K562 (cell line): ENCODE measurements around the gene BSDC1. TPM values are rescaled to one million over a fixed set of nuclear protein-coding genes. Genes with fewer than 3 reads are reported as not detected.

Source experiments
- ATAC-seq: fragments of 200-7000 bp; cut with Tn5 transposase; 3 replicates; pipeline ENCODE4 v1.9.1; 2020; ENCODE audit warnings: moderate library complexity
- BruUV-seq: library from RNA; stranded (reverse); fragments of 400-500 nt; replicated peaks from 2 replicates; lab custom pipeline; 2021; lab: Mats Ljungman, UMichigan
- CTCF ChIA-PET: fragments of 300-600 bp; formaldehyde crosslinking; extraction: SDS; loops from one replicate; lab custom pipeline; 2021; ENCODE audit warnings: low intra/inter-chr PET ratio; lab: Yijun Ruan, JAX
- POLR2A ChIA-PET: fragments of 300-600, 350-650 bp; sonication (Branson Sonifier 250); formaldehyde crosslinking; extraction: SDS; loops from one replicate; lab custom pipeline; 2021; ENCODE audit warnings: antibody characterized with exemption, inconsistent platforms; lab: Yijun Ruan, JAX
- DNase-seq, 4 experiments: peaks; one replicate each; pipeline versions ENCODE4 v3.0.0 to v3.0.0-alpha.2; 2011 to 2018; ENCODE audit warnings: low spot score in 3 of 4, mixed read lengths in 3 of 4; ENCODE audit errors: extremely low read depth in 1 of 4
- FAIRE-seq: peaks from 2 replicates; lab custom pipeline; 2011; peaks lifted over from hg19 to GRCh38; lab: Jason Lieb, UNC
- H2AFZ ChIP-seq: 2 replicates; pipeline ENCODE4 v1.6.0; 2011; ENCODE audit warnings: low read depth, low read length, control low read depth, inconsistent platforms
- H3K27ac ChIP-seq: fragments of 200-600 bp; 3 replicates; pipeline ENCODE4 v1.8.0; 2011; ENCODE audit warnings: low read depth, mild to moderate bottlenecking, control low read depth, inconsistent platforms, low read length, moderate library complexity, mixed read lengths; ENCODE audit errors: extremely low read depth
- H3K27me3 ChIP-seq, 2 experiments: fragments of 300-600 bp in 1 of 2; 2 replicates in 1 of 2; 3 replicates in 1 of 2; pipeline versions ENCODE4 v1.6.0 to v1.8.0; 2011; ENCODE audit warnings: inconsistent platforms in 2 of 2, low read length in 2 of 2, mild to moderate bottlenecking in 1 of 2, mixed read lengths in 1 of 2, moderate library complexity in 1 of 2; ENCODE audit not compliant: control insufficient read depth in 2 of 2, insufficient read depth in 2 of 2
- H3K36me3 ChIP-seq: fragments of 300-600 bp; 3 replicates; pipeline ENCODE4 v1.8.0; 2011; ENCODE audit warnings: mild to moderate bottlenecking, low read length, inconsistent platforms; ENCODE audit not compliant: control insufficient read depth, insufficient read depth
- H3K4me1 ChIP-seq, 2 experiments: fragments of 200-600 bp in 1 of 2; replicated peaks in 1 of 2; 2 replicates in 1 of 2; 3 replicates in 1 of 2; pipeline versions ENCODE4 v1.5.1 to v1.8.0; 2011; ENCODE audit warnings: inconsistent platforms in 2 of 2, low read length in 2 of 2, mild to moderate bottlenecking in 1 of 2, mixed read lengths in 1 of 2, moderate library complexity in 1 of 2; ENCODE audit not compliant: control insufficient read depth in 2 of 2, insufficient read depth in 2 of 2
- H3K4me2 ChIP-seq: 2 replicates; pipeline ENCODE4 v1.6.1; 2011; ENCODE audit warnings: low read length, control low read depth, inconsistent platforms, mixed read lengths; ENCODE audit not compliant: insufficient read depth
- H3K4me3 ChIP-seq: fragments of 200-600 bp; sonication (generic), shearing (Covaris generic); 2 replicates; pipeline ENCODE4 v1.5.1; 2016; ENCODE audit warnings: control low read depth, inconsistent platforms
- H3K79me2 ChIP-seq: fragments of 200-600 bp; 3 replicates; pipeline ENCODE4 v1.8.0; 2011; ENCODE audit warnings: low read length, inconsistent platforms; ENCODE audit not compliant: control insufficient read depth, insufficient read depth
- H3K9ac ChIP-seq, 2 experiments: 2 replicates each; pipeline versions ENCODE4 v1.6.0 to v1.6.1; 2011; ENCODE audit warnings: low read depth in 2 of 2, low read length in 2 of 2, control low read depth in 1 of 2, inconsistent platforms in 1 of 2, mild to moderate bottlenecking in 1 of 2, mixed read lengths in 1 of 2; ENCODE audit not compliant: insufficient read depth in 1 of 2
- H3K9me1 ChIP-seq: one replicate; pipeline ENCODE4 v1.6.0; 2011; ENCODE audit warnings: inconsistent platforms, mild to moderate bottlenecking, low read length, moderate library complexity; ENCODE audit not compliant: control insufficient read depth, insufficient read depth
- H3K9me3 ChIP-seq: replicated peaks from 2 replicates; pipeline ENCODE4 v1.5.1; 2011; ENCODE audit warnings: low read depth, low read length, inconsistent platforms; ENCODE audit not compliant: control insufficient read depth, insufficient read depth
- H4K20me1 ChIP-seq: replicated peaks from 2 replicates; pipeline ENCODE4 v1.6.1; 2011; ENCODE audit warnings: low read length, inconsistent platforms, mixed read lengths; ENCODE audit not compliant: control insufficient read depth, insufficient read depth
- CTCF ChIP-seq, 3 experiments: IDR thresholded peaks in 2 of 3; conservative IDR thresholded peaks in 1 of 3; 2 replicates each; pipeline ENCODE4 v1.5.1; 2011 to 2012; ENCODE audit warnings: low read length in 3 of 3, mild to moderate bottlenecking in 3 of 3, control low read depth in 2 of 3, improper control_type of control experiment in 1 of 3, inconsistent platforms in 1 of 3, low read depth in 1 of 3, mixed read lengths in 1 of 3, moderate library complexity in 1 of 3; ENCODE audit not compliant: insufficient read depth in 2 of 3
- GABPB2 ChIP-seq: fragments of 250-450 bp; sonication (Bioruptor Pico); conservative IDR thresholded peaks from 2 replicates; pipeline ENCODE4 v1.5.1; 2021; ENCODE audit warnings: mild to moderate bottlenecking
- NCOR1 ChIP-seq: fragments of 450-650 bp; IDR thresholded peaks from 2 replicates; pipeline ENCODE4 v1.6.1; 2016; ENCODE audit warnings: mild to moderate bottlenecking, moderate library complexity
- POLR2A ChIP-seq: fragments of 450-650 bp; conservative IDR thresholded peaks from 2 replicates; pipeline ENCODE4 v1.6.1; 2016
- POLR2AphosphoS5 ChIP-seq: IDR thresholded peaks from 2 replicates; pipeline ENCODE4 v1.6.1; 2011; ENCODE audit warnings: mild to moderate bottlenecking, low read depth, low read length, moderate library complexity; ENCODE audit not compliant: control insufficient read depth, insufficient read depth
- POLR2B ChIP-seq: fragments of 450-650 bp; IDR thresholded peaks from 2 replicates; pipeline ENCODE4 v1.6.1; 2018; ENCODE audit warnings: low read depth; ENCODE audit not compliant: partially characterized antibody
- RAD21 ChIP-seq, 2 experiments: fragments of 250-450 bp in 1 of 2; fragments of 450-650 bp in 1 of 2; sonication (Bioruptor Pico) in 1 of 2; formaldehyde crosslinking in 1 of 2; IDR thresholded peaks in 1 of 2; conservative IDR thresholded peaks in 1 of 2; 2 replicates each; pipeline versions ENCODE4 v1.4.0 to v1.8.0; 2020 to 2022; ENCODE audit warnings: mild to moderate bottlenecking in 2 of 2, moderate library complexity in 1 of 2
- SAFB ChIP-seq: fragments of 200-400 bp; formaldehyde crosslinking; IDR thresholded peaks from 2 replicates; pipeline ENCODE4 v1.6.1; 2017; ENCODE audit warnings: low read depth, low read length, borderline replicate concordance
- SIN3A ChIP-seq, 2 experiments: fragments of 150-350 bp in 1 of 2; IDR thresholded peaks; 2 replicates each; pipeline ENCODE4 v1.6.1; 2011 to 2016; ENCODE audit warnings: borderline replicate concordance in 2 of 2, low read depth in 2 of 2, low read length in 2 of 2, mild to moderate bottlenecking in 2 of 2, moderate library complexity in 2 of 2; ENCODE audit not compliant: control insufficient read depth in 1 of 2
- SP2 ChIP-seq: IDR thresholded peaks from 2 replicates; pipeline ENCODE4 v1.6.1; 2011; ENCODE audit warnings: mild to moderate bottlenecking, low read depth, low read length, moderate library complexity; ENCODE audit not compliant: poor library complexity, severe bottlenecking; ENCODE audit errors: extremely low read depth
- ZNF444 ChIP-seq: fragments of 250-450 bp; sonication (Bioruptor Pico); IDR thresholded peaks from 2 replicates; pipeline ENCODE4 v1.4.0; 2020; ENCODE audit warnings: mild to moderate bottlenecking, moderate library complexity
- WGBS: fragments of 100-300 bp; shearing (Covaris generic); methylation state at CpG from one replicate; pipeline ENCODE4 v1.1.6; 2016; ENCODE audit warnings: low coverage, mixed read lengths; ENCODE audit not compliant: insufficient coverage; ENCODE audit errors: missing lambda C conversion rate; 5-methylcytosine and 5-hydroxymethylcytosine counted together
- in situ Hi-C: fragments of 300-500 bp; cut with MboI; formaldehyde crosslinking; loops from 4 replicates; pipeline ENCODE4 v1.15.0; 2018; ENCODE audit warnings: inconsistent platforms, mixed read lengths
- intact Hi-C: fragments of 100-400 bp; cut with micrococcal nuclease; formaldehyde crosslinking; loops from 2 replicates; pipeline ENCODE4 v1.14.2; 2022
- polyA plus RNA-seq, 8 experiments: library from polyadenylated mRNA; depleted of rRNA in 4 of 8; stranded (reverse) in 5 of 8; unstranded in 3 of 8; fragments of >200 nt; fragmentation: Nextera tagmentation in 2 of 8; fragmentation: Illumina TruSeq in 1 of 8; extraction: Ambion mirVana in 2 of 8; extraction: Trizol in 1 of 8; gene quantifications; 2 replicates each; pipeline versions ENCODE4 v1.2.1 to v1.2.3, GENCODE V29; 2011 to 2014; ENCODE audit warnings: inconsistent platforms in 1 of 8, missing spikeins in 1 of 8
- total RNA-seq, 7 experiments: library from RNA; depleted of rRNA in 6 of 7; stranded (reverse); fragments of >200 nt in 6 of 7; fragmentation: Illumina TruSeq in 2 of 7; extraction: Trizol in 2 of 7; gene quantifications; 2 replicates each; pipeline versions ENCODE4 v1.2.1 to v1.2.3, GENCODE V29; 2011 to 2021; ENCODE audit warnings: low replicate concordance in 1 of 7
- TF ChIP-seq, protein P1 (sequence below): sonication (generic); IDR thresholded peaks from 2 replicates; pipeline ENCODE4 v1.6.1; 2016
- TF ChIP-seq, protein P2 (sequence below): IDR thresholded peaks from 2 replicates; pipeline ENCODE4 v1.6.1; 2011; ENCODE audit warnings: borderline replicate concordance, low read depth, mild to moderate bottlenecking, moderate library complexity, low read length; ENCODE audit not compliant: insufficient read depth, poor library complexity, severe bottlenecking

BSDC1 gene
- total and polyA plus RNA-seq, 9 of the 15 experiments (the other 6 are each of a cell fraction or from before 2014, with no cell fraction given): 10.2 to 96.8 (median 73.1) TPM

GRCh38 chr1:32372149-32372756 is 22.0 kb downstream of the BSDC1 start:
- Histone ChIP-seq H2AFZ (no peak overlapping the region), H3K9ac (no peak overlapping the region), H3K4me1 (no peaks in the 10 kb centered on the region), H3K36me3 (peaks cover 88% of the 10 kb centered on the region), H3K27ac (no peak overlapping the region; the same call in 2 of the 3 replicates), H3K4me3 (no peak overlapping the region), H3K9me1 (no peaks in the 10 kb centered on the region), H3K27me3 (no peaks in the 10 kb centered on the region), H3K4me2 (no peak overlapping the region), H3K79me2 (no peaks in the 10 kb centered on the region), H3K9me3 (no peaks in the 10 kb centered on the region), H4K20me1 (0 out of 2 replicates have a peak, but pooled peaks cover 5% of the 10 kb centered on the region)
- ChIA-PET POLR2A (interaction anchor here (0.6 to 2.3 kb wide), 10 partner anchors 9 to 152 kb away, joined by 3 to 10 read pairs (median 4); partner anchors contain the start of gene BSDC1), CTCF (no interaction called here)
- BruUV-seq: no TSS peak
- DNase-seq (peak in 1 of 4 experiments; percentile 15), FAIRE-seq (no peak), ATAC-seq (peak; percentile 43)
- intact Hi-C loops (no loop called here), in situ Hi-C loops (no loop called here)
- 96% methylated on average over 5 of the region's 5 CpGs for WGBS
- TF ChIP-seq NCOR1: no peak
- peak in 2 of 3 experiments; percentile 24 to 37; a peak in 3 of 6 replicates for TF ChIP-seq CTCF (IDR thresholded peaks at IDR 0.05 in 2 of 3, conservative IDR thresholded peaks at IDR 0.05 in 1 of 3; ENCODE audit: insufficient read depth in 2 of 3, low read depth in 1 of 3, low read length in 3 of 3)
- peak in 1 of 2 experiments; percentile 30; a peak in 2 of 4 replicates for TF ChIP-seq RAD21 (CRISPR knock-in tag; conservative IDR thresholded peaks at IDR 0.05 in 1 of 2, IDR thresholded peaks at IDR 0.05 in 1 of 2)
- TF ChIP-seq, protein P1, sequence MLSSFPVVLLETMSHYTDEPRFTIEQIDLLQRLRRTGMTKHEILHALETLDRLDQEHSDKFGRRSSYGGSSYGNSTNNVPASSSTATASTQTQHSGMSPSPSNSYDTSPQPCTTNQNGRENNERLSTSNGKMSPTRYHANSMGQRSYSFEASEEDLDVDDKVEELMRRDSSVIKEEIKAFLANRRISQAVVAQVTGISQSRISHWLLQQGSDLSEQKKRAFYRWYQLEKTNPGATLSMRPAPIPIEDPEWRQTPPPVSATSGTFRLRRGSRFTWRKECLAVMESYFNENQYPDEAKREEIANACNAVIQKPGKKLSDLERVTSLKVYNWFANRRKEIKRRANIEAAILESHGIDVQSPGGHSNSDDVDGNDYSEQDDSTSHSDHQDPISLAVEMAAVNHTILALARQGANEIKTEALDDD: no peak
- no peak for TF ChIP-seq SAFB
- no peak for TF ChIP-seq SP2
- no peak for TF ChIP-seq SIN3A (IDR thresholded peaks at IDR 0.05; ENCODE audit: borderline replicate concordance in 2 of 2, control insufficient read depth in 1 of 2, low read depth in 2 of 2, low read length in 2 of 2)
- TF ChIP-seq, protein P2, sequence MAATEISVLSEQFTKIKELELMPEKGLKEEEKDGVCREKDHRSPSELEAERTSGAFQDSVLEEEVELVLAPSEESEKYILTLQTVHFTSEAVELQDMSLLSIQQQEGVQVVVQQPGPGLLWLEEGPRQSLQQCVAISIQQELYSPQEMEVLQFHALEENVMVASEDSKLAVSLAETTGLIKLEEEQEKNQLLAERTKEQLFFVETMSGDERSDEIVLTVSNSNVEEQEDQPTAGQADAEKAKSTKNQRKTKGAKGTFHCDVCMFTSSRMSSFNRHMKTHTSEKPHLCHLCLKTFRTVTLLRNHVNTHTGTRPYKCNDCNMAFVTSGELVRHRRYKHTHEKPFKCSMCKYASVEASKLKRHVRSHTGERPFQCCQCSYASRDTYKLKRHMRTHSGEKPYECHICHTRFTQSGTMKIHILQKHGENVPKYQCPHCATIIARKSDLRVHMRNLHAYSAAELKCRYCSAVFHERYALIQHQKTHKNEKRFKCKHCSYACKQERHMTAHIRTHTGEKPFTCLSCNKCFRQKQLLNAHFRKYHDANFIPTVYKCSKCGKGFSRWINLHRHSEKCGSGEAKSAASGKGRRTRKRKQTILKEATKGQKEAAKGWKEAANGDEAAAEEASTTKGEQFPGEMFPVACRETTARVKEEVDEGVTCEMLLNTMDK: no peak
- peak; percentile 16; the same call in 1 of the 2 replicates for TF ChIP-seq POLR2A
- TF ChIP-seq POLR2B: peak; percentile 25
- TF ChIP-seq GABPB2 (CRISPR knock-in tag): no peak
- no peak for TF ChIP-seq ZNF444 (CRISPR knock-in tag)
- TF ChIP-seq POLR2AphosphoS5: no peak
